DMS79 treated with DMSO at 0.1 percent for 48 hours (cell line): ENCODE results near the gene ORC1.
A peak's percentile ranks its signal among the peaks of the same experiment; 100 is the strongest.

Experiments used
- DNase-seq: peaks from one replicate; lab custom pipeline; 2025; lab: John Stamatoyannopoulos, UW

The ORC1 gene

GRCh38 chr1:52341655-52342260 is 62.5 kb downstream of the ORC1 start:
- DNase-seq, result no peak

- DNase-seq, result peak; percentile 36
Measured at GRCh38 chr1:52337439-52337838, 66.8 kb downstream of the ORC1 start.

GRCh38 chr1:52334906-52335528 is 69.2 kb downstream of the ORC1 start:
- DNase-seq, result no peak

DNA sequence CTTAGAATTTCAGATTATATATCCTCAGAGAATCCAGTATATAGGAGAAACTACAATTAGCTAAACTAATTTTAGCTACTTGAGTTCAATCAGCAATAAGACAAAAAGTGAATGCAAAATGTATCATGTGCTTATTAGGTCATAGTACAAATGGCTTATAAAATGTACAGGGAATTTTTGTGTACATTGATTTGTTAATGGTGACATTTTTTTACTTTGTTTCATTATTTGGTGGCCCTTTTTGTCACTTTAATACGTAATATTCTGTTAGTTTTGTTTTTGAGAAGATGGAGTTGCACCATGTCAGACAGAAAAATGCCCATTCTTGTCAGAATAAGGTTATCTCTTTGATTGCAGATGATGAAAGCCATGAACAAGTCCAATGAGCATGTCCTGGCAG is 71.8 kb downstream of the ORC1 start:
- DNase-seq, result no peak

DNA sequence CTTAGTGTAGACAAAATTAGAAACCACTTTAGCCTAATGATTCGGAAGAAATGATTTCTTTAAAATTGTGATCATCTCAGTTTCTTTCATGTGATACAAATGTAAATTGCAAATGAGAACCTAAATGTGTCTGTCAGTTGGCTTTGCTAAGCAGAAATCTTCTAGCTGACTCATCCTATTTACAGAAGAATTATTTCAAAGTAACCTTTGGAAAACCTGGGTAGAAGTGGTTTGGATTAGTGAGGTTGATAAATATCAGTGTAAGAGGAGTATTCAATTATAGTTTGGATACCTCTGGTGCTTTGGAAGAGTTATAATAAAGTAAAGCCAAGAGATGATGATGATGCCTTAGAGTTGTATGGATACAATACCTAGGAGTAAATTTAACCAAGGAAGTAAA is 75.6 kb downstream of the ORC1 start:
- DNase-seq, result no peak

- no peak for DNase-seq
Measured at GRCh38 chr1:52325786-52326185, 78.4 kb downstream of the ORC1 start.

DNA sequence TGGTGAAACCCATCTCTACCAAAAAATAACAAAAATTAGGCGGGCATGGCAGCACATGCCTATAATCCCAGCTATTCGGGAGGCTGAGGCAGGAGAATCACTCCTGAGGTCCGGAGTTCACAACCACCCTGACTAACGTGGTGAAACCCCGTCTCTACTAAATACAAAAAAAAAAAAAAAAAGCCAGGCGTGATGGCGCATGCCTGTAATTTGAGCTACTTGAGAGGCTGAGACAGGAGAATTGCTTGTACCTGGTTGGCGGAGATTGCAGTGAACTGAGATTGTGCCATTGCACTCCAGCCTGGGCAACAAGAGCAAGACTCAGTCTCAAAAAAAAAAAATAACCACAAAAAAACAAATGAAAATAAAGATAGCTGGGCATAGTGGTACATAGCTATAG is 80.5 kb downstream of the ORC1 start:
- DNase-seq, result no peak
